HG02678 (cell line): ENCODE measurements around the gene ERBB4.

Source experiments
- ATAC-seq: cut with Tn5 transposase; IDR thresholded peaks from one replicate; pipeline ENCODE4 v1.9.1; 2021; ENCODE audit warnings: mild to moderate bottlenecking, moderate library complexity; ENCODE audit not compliant: unreplicated experiment

The ERBB4 gene

GRCh38 chr2:212364112-212364985 is 174.3 kb downstream of the ERBB4 start:
- ATAC-seq: no peak

DNA sequence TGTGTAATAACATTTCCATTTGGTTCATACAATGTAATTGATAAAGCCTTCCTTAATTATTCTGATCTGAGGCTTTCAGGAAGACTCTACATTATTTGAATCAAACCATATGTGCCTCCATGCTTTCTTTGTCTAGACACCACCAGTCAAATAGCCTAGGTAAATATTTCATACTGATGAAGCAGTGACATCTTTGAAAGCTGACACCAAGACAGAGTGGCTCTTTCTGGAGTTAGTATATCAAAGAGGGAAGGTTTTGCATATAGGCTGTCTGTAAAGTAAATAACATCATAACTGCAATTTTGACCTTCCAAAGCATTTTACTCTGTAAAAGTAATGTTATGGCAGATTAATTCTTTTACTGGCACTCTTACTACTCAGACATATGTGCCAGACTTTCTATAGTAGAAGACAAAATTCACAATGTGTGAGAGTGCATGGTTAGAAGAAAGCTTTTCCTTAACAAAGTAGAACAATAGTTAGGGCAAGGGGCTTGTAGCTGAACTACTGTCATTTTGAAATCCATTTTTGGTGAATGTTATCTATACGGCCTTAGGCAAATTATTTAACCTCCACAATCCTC is 177.3 kb downstream of the ERBB4 start:
- no peak for ATAC-seq

- ATAC-seq: no peak
Measured at GRCh38 chr2:212360068-212360460, 178.5 kb downstream of the ERBB4 start.

GRCh38 chr2:212359425-212360067 is 179.1 kb downstream of the ERBB4 start:
- ATAC-seq: no peak

DNA sequence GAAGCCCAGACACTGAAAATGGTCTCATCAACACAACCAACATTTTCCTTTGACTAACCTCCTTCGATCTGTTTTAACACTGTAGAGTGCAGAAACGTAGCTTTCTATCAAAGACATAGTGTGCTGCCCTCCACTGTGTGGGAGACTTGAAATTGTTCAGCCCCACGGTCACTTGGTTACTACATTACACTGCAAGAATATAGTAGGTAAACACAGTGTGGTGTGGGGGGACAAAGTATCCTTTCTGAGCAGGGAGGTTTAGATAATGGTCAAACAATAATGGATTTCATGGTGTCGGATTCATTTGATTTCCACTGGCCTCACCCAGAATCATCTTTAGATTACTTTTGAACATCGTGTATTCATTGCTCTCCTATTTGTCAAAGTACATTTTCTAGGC is 181.0 kb downstream of the ERBB4 start:
- no peak for ATAC-seq

DNA sequence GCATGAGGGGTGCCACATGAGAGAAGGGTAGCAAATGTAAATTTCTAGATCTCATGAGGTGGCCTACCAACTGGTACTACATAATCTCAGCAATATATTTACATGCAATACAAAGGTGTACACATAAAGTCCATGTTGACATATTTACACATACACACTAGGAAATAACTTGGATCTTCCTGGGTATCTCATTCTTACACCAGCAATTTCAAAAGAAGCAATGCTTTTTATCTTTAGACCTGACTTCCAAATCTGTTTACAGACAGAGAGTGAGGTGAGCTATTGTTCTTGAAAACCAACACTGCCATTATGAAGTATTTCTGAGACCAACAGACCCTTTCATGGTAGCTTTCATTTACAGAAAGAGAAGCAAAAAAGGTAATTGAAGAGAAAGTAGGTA is 184.2 kb downstream of the ERBB4 start:
- ATAC-seq: no peak

DNA sequence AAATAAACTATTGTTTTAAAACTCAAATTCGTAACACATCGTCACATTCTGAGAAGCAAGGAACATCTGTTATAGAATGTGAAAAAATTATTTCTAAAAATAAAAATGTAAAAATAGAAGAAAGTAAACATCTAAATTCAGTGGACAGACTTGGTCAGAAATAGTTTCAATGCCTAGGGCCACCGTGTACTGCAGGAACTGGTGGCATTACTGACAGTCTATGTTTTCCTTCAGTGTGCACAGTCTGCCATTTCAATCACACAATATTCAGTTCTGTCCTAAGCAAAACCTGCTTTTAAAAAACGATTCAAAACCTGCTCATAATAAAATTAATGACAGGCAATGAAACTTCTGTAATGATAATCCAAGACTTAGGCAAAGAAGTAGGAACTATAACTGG is 190.1 kb downstream of the ERBB4 start:
- no peak for ATAC-seq

GRCh38 chr2:212346865-212347264 is 191.7 kb downstream of the ERBB4 start:
- ATAC-seq: no peak

- ATAC-seq: no peak
Measured at GRCh38 chr2:212345966-212346365, 192.6 kb downstream of the ERBB4 start.

DNA sequence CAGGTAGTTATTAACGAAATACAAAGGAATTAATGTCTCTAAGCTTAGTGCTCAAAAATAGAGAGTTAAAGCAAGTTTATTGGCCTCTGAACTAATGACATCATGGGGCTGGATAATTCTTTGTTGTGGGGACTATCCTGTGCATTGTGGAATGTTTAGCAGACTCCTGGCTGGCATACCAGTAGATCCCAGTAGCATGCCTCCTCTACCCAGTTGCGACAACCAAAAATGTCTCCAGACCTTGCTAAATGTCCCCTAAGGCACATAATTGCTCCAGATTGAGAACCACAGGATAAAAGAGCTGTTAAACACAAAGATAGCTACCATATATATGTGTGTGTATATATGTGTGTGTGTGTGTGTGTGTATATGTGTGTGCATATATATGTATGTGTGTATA is 194.5 kb downstream of the ERBB4 start:
- no peak for ATAC-seq

DNA sequence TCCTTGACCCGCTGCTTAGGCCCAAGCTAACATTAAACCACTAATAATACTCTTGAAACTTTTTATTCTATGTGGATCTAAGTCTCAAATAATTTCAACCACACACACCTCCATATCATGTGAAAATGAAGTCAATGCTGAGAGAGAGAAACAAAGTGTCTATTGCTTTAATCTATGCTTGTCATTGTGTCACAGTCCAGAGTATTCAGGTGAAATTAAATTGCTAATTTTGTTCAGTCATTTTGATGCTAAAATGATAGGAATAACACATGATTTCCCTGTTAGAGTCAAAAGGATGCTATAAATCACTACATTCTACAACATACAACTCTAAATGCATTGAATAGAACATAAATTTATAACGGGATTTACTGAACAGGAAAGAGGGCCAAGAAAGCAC is 195.4 kb downstream of the ERBB4 start:
- no peak for ATAC-seq

GRCh38 chr2:212337486-212338343 is 200.9 kb downstream of the ERBB4 start:
- no peak for ATAC-seq

DNA sequence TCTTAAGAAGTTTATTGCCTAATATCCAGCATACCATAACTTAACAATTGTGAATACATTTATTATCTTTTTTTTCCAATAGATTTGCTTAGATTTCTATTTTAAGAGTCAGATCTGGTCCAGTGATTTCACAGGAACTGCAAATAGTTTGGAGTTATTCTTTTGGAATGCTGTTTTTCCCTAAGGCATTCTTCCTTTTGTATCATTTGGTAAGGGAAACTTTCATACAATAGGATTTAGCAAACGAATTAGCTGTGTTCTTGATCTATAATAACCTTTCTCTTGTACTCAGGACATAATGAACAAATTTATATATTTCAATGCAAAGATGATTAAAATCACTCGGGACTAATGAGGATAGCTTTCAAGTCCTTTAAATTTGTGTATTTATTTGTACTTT is 201.6 kb downstream of the ERBB4 start:
- ATAC-seq: no peak

GRCh38 chr2:212330263-212330662 is 208.3 kb downstream of the ERBB4 start:
- ATAC-seq: no peak

DNA sequence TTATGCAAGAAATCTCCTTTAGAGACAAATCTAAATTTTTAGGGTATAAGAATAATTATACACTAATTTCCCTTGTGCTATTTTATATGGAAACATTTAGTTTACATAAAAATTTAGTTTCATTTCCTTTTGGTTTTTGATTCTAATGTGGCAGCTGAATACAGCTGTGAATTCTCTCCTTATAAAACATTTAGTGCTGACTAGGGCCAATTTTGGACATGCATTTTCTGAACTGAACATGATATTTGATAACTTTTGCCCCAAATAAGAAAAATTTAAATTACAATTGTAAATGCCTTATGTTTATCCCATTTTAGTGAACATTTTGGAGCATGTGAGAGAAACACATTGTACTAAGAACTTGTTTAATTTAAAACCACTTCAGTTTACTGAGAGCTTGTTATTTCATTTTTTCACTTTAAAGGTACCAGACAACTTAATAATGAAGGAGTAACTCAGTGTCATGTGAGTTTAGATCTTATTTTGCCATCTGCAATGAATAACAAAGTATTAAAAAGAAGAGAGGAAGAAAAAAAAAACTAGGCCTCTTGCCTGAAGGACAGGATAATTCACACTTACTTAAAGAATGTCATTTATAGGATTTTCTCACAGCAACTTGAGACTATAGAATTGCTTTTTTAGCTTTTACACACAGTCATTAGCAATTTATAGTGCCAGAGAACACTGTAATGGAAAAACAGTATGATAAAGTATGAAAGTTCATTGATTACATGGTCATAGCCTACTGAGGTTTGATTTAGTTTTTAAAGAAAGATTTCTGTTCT is 209.7 kb downstream of the ERBB4 start:
- no peak for ATAC-seq

DNA sequence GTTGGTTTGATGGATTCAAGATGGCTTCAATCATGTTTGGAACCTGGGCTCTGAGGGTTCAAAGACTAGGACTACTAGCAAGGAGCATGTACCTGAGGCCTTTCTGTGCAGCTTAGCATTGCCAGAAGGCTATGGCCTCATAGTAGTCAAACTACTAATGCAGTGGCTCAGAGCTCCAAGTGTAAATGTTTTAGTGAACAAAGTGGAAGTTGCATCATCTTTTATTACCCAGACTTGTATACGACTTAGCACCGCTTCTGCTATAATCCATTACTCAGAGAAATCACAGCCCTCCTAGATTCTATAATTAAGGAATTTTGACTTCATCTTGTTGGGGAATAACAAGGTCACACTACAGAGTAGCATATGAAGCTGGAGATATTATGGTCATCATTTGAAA is 210.5 kb downstream of the ERBB4 start:
- no peak for ATAC-seq

DNA sequence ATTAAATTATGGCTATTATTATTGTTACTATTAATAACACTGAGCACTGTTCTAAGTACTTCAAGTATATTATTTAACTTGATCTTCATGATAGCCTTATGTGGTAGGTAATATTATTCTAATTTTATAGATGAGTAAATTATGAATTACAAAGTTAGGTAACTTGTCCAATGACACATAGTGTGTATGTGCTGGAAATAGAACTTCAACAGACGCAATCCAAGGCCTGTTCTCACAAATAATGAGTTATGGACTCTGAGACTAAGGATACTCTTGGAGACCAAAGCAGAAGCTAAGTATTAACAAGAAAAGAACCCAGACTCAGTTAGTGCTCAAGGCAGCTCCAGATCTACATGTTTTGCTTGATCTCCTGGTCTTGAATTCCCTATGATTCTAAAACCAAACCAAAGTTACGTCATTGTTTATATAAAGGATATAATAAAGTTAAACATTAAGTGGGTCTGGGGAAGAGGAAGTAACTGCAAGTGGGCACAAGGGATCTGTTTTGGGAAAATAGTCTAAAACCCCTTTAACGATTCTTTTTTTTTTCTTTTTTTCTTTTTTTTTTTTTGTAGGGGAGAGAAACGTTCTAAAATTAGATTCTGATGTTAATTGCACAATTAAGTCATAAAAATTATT is 211.3 kb downstream of the ERBB4 start:
- no peak for ATAC-seq

GRCh38 chr2:212318636-212319035 is 220.0 kb downstream of the ERBB4 start:
- ATAC-seq: no peak

- no peak for ATAC-seq
Measured at GRCh38 chr2:212314680-212315079, 223.9 kb downstream of the ERBB4 start.
